H1 (cell line): ENCODE data around the gene COL5A1. TPM values are rescaled to one million over a fixed set of nuclear protein-coding genes. Genes with fewer than 3 reads are reported as not detected.

Source experiments
- CTCF ChIA-PET: fragments of 300-600 bp; sonication (Branson Sonifier 250); formaldehyde crosslinking; loops from one replicate; lab custom pipeline; 2021; ENCODE audit not compliant: partially characterized antibody; lab: Charles Lee
- POLR2A ChIA-PET: fragments of 300-600 bp; sonication (Branson Sonifier 250); formaldehyde crosslinking; loops from one replicate; lab custom pipeline; 2021; ENCODE audit warnings: inconsistent platforms; ENCODE audit not compliant: partially characterized antibody; lab: Charles Lee
- DNase-seq, 2 experiments: peaks; one replicate each; pipeline versions ENCODE4 v3.0.0 to v3.0.0-alpha.2; 2010 to 2022; ENCODE audit warnings: low spot score in 2 of 2, low read depth in 1 of 2, mixed read lengths in 1 of 2
- FAIRE-seq: peaks from 2 replicates; lab custom pipeline; 2011; peaks lifted over from hg19 to GRCh38; lab: Jason Lieb, UNC
- H2AFZ ChIP-seq: 2 replicates; pipeline ENCODE4 v1.8.1; 2012; ENCODE audit warnings: low read length, inconsistent platforms
- H2AK5ac ChIP-seq: 2 replicates; pipeline ENCODE4 v1.6.1; 2013; ENCODE audit warnings: low read depth, low read length
- H2BK120ac ChIP-seq: replicated peaks from 2 replicates; pipeline ENCODE3; 2013; ENCODE audit warnings: low read depth, low read length, inconsistent platforms
- H2BK12ac ChIP-seq: 2 replicates; pipeline ENCODE4 v1.6.1; 2013; ENCODE audit warnings: low read depth, low read length
- H2BK15ac ChIP-seq: 2 replicates; pipeline ENCODE4 v1.6.1; 2013; ENCODE audit warnings: low read length
- H2BK20ac ChIP-seq: 2 replicates; pipeline ENCODE4 v1.6.1; 2013; ENCODE audit warnings: low read length
- H2BK5ac ChIP-seq: 2 replicates; pipeline ENCODE4 v1.6.1; 2013; ENCODE audit warnings: low read depth, low read length
- H3K14ac ChIP-seq: 2 replicates; pipeline ENCODE4 v1.6.1; 2013; ENCODE audit warnings: inconsistent platforms; ENCODE audit not compliant: insufficient read length
- H3K18ac ChIP-seq: 2 replicates; pipeline ENCODE4 v1.6.1; 2013; ENCODE audit warnings: low read length; ENCODE audit errors: extremely low read depth
- H3K23ac ChIP-seq: 2 replicates; pipeline ENCODE4 v1.6.1; 2013; ENCODE audit warnings: inconsistent platforms; ENCODE audit not compliant: insufficient read length
- H3K23me2 ChIP-seq: 2 replicates; pipeline ENCODE4 v1.6.1; 2013; ENCODE audit warnings: low read depth, low read length
- H3K27ac ChIP-seq: 2 replicates; pipeline ENCODE4 v1.6.1; 2011; ENCODE audit warnings: low read depth, low read length, inconsistent platforms
- H3K27me3 ChIP-seq, 4 experiments: replicated peaks in 1 of 4; 1 replicate in 1 of 4; 2 replicates in 3 of 4; pipeline versions ENCODE4 v1.6.1 to v1.8.1; 2011 to 2013; ENCODE audit warnings: low read length in 3 of 4, mild to moderate bottlenecking in 3 of 4, inconsistent platforms in 2 of 4, mixed read lengths in 2 of 4, moderate library complexity in 1 of 4; ENCODE audit not compliant: control insufficient read depth in 3 of 4, insufficient read depth in 3 of 4; ENCODE audit errors: extremely low read depth in 1 of 4
- H3K36me3 ChIP-seq, 4 experiments: 2 replicates each; pipeline versions ENCODE4 v1.6.1 to v1.8.1; 2011 to 2013; ENCODE audit warnings: mild to moderate bottlenecking in 4 of 4, low read length in 3 of 4, moderate library complexity in 2 of 4, control low read depth in 1 of 4, inconsistent platforms in 1 of 4; ENCODE audit not compliant: insufficient read depth in 4 of 4, control insufficient read depth in 2 of 4
- H3K4ac ChIP-seq: replicated peaks from 2 replicates; pipeline ENCODE3; 2013; ENCODE audit warnings: low read length, low read depth, mixed read lengths, inconsistent platforms; ENCODE audit not compliant: insufficient read length
- H3K4me1 ChIP-seq, 4 experiments: replicated peaks in 1 of 4; 1 replicate in 1 of 4; 2 replicates in 3 of 4; pipeline versions ENCODE4 v1.6.1 to v1.8.1; 2011 to 2013; ENCODE audit warnings: low read length in 3 of 4, inconsistent platforms in 2 of 4, mixed read lengths in 1 of 4; ENCODE audit not compliant: insufficient read depth in 4 of 4, control insufficient read depth in 3 of 4
- H3K4me2 ChIP-seq, 2 experiments: 2 replicates each; pipeline versions ENCODE4 v1.6.1 to v1.8.1; 2011 to 2013; ENCODE audit warnings: low read depth in 2 of 2, low read length in 2 of 2, control low read depth in 1 of 2, inconsistent platforms in 1 of 2, mild to moderate bottlenecking in 1 of 2; ENCODE audit not compliant: insufficient read depth in 1 of 2
- H3K4me3 ChIP-seq, 4 experiments: fragments of 200-600, 300-600 bp in 1 of 4; sonication (generic), shearing (Covaris generic), sonication (Bioruptor Twin) in 1 of 4; 2 replicates each; pipeline versions ENCODE4 v1.5.1 to v1.8.1; 2011 to 2016; ENCODE audit warnings: low read length in 4 of 4, low read depth in 3 of 4, control low read depth in 2 of 4, inconsistent platforms in 2 of 4, mild to moderate bottlenecking in 2 of 4, mixed read lengths in 1 of 4, moderate library complexity in 1 of 4; ENCODE audit not compliant: insufficient read depth in 2 of 4; ENCODE audit errors: extremely low read depth in 1 of 4
- H3K56ac ChIP-seq: replicated peaks from 2 replicates; pipeline ENCODE3; 2013; ENCODE audit warnings: low read depth, mild to moderate bottlenecking, mixed read lengths, low read length, inconsistent platforms; ENCODE audit not compliant: insufficient read length
- H3K79me1 ChIP-seq: 2 replicates; pipeline ENCODE4 v1.6.1; 2013; ENCODE audit warnings: low read depth, low read length, control low read depth
- H3K79me2 ChIP-seq, 2 experiments: 2 replicates each; pipeline versions ENCODE4 v1.6.1 to v1.8.1; 2012 to 2013; ENCODE audit warnings: low read length in 2 of 2, mild to moderate bottlenecking in 2 of 2, inconsistent platforms in 1 of 2; ENCODE audit not compliant: insufficient read depth in 2 of 2, control insufficient read depth in 1 of 2
- H3K9ac ChIP-seq, 4 experiments: replicated peaks in 1 of 4; 1 replicate in 1 of 4; 2 replicates in 3 of 4; pipeline versions ENCODE4 v1.6.1 to v1.8.1; 2011 to 2013; ENCODE audit warnings: low read depth in 3 of 4, low read length in 3 of 4, control low read depth in 2 of 4, mild to moderate bottlenecking in 2 of 4, moderate library complexity in 2 of 4, inconsistent platforms in 1 of 4; ENCODE audit errors: extremely low read depth in 1 of 4
- H3K9me3 ChIP-seq, 2 experiments: 2 replicates each; pipeline versions ENCODE4 v1.6.1 to v1.8.1; 2012 to 2013; ENCODE audit warnings: mild to moderate bottlenecking in 2 of 2, moderate library complexity in 2 of 2, control low read depth in 1 of 2, inconsistent platforms in 1 of 2, low read depth in 1 of 2, low read length in 1 of 2, mixed read lengths in 1 of 2; ENCODE audit not compliant: insufficient read depth in 2 of 2
- H4K20me1 ChIP-seq, 2 experiments: replicated peaks in 1 of 2; 2 replicates each; pipeline versions ENCODE3 to v1.8.1; 2011 to 2013; ENCODE audit warnings: inconsistent platforms in 2 of 2, low read length in 2 of 2, mild to moderate bottlenecking in 1 of 2; ENCODE audit not compliant: insufficient read depth in 2 of 2, control insufficient read depth in 1 of 2
- H4K5ac ChIP-seq: 2 replicates; pipeline ENCODE4 v1.6.1; 2013; ENCODE audit warnings: low read length, low read depth, mixed read lengths, inconsistent platforms; ENCODE audit not compliant: insufficient read length
- H4K8ac ChIP-seq: 2 replicates; pipeline ENCODE4 v1.8.0; 2013; ENCODE audit warnings: mild to moderate bottlenecking, moderate library complexity, low read length, inconsistent platforms; ENCODE audit not compliant: insufficient read depth; ENCODE audit errors: extremely low read depth
- H4K91ac ChIP-seq: replicated peaks from 2 replicates; pipeline ENCODE3; 2013; ENCODE audit warnings: low read length, mixed read lengths, inconsistent platforms; ENCODE audit not compliant: insufficient read length
- ASH2L ChIP-seq: fragments of 200-600, 300-600 bp; sonication (generic); IDR thresholded peaks from one replicate; pipeline ENCODE4 v1.7.1; 2017; ENCODE audit warnings: low read length
- CTCF ChIP-seq, 3 experiments: IDR thresholded peaks; 1 replicate in 2 of 3; 2 replicates in 1 of 3; pipeline versions ENCODE4 v1.5.1 to v1.6.1; 2011; ENCODE audit warnings: low read length in 3 of 3, mild to moderate bottlenecking in 3 of 3, inconsistent platforms in 2 of 3, low read depth in 1 of 3, moderate library complexity in 1 of 3; ENCODE audit not compliant: insufficient read depth in 1 of 3; ENCODE audit errors: control extremely low read depth in 1 of 3
- E2F6 ChIP-seq: IDR thresholded peaks from 2 replicates; pipeline ENCODE4 v1.6.1; 2012; ENCODE audit warnings: inconsistent platforms
- EZH2 ChIP-seq: fragments of 200-600 bp; sonication (generic); IDR thresholded peaks from 2 replicates; pipeline ENCODE4 v1.7.1; 2012; ENCODE audit warnings: low read depth, mild to moderate bottlenecking, moderate library complexity, low read length, inconsistent platforms; ENCODE audit not compliant: severe bottlenecking
- KDM1A ChIP-seq: fragments of 200-600, 300-600 bp; sonication (generic); IDR thresholded peaks from 2 replicates; pipeline ENCODE4 v1.7.1; 2016; ENCODE audit warnings: mild to moderate bottlenecking, low read length, borderline replicate concordance
- SIRT6 ChIP-seq: IDR thresholded peaks from one replicate; pipeline ENCODE4 v1.7.1; 2012; ENCODE audit warnings: low read length, inconsistent platforms
- TAF1 ChIP-seq: IDR thresholded peaks from 2 replicates; pipeline ENCODE4 v1.6.1; 2011; ENCODE audit warnings: mild to moderate bottlenecking, low read depth, low read length
- TCF12 ChIP-seq: IDR thresholded peaks from 2 replicates; pipeline ENCODE4 v1.6.1; 2011; ENCODE audit warnings: low read depth, mild to moderate bottlenecking, low read length
- TEAD4 ChIP-seq: IDR thresholded peaks from 2 replicates; pipeline ENCODE4 v1.6.1; 2012; ENCODE audit warnings: low read depth, low read length, inconsistent platforms, mixed read lengths
- USF2 ChIP-seq: IDR thresholded peaks from 2 replicates; pipeline ENCODE4 v1.6.1; 2011; ENCODE audit warnings: low read length, improper control_type of control experiment
- WGBS, 2 experiments: shearing (Covaris generic) in 1 of 2; methylation state at CpG; one replicate each; pipeline versions ENCODE4 v1.1.6 to v1.1.7; 2013 to 2015; ENCODE audit warnings: low lambda C conversion rate in 2 of 2, mixed read lengths in 2 of 2, inconsistent platforms in 1 of 2, low coverage in 1 of 2, missing lambda C conversion rate in 1 of 2; ENCODE audit not compliant: insufficient replicate concordance in 2 of 2, insufficient coverage in 1 of 2, insufficient read length in 1 of 2; ENCODE audit errors: extremely low coverage in 1 of 2, missing lambda C conversion rate in 1 of 2; 5-methylcytosine and 5-hydroxymethylcytosine counted together
- polyA plus RNA-seq, 7 experiments: library from polyadenylated mRNA; depleted of rRNA in 3 of 7; stranded (reverse) in 5 of 7; unstranded in 2 of 7; fragments of >200 nt in 5 of 7; fragments of 200-250 nt in 2 of 7; gene quantifications; 1 replicate in 5 of 7; 2 replicates in 1 of 7; 4 replicates in 1 of 7; pipeline versions ENCODE4 v1.2.1 to v1.2.3, GENCODE V29; 2011 to 2013; ENCODE audit warnings: missing spikeins in 2 of 7, mixed read lengths in 2 of 7
- total RNA-seq: library from RNA; stranded (reverse); fragmentation: NEBNext Ultra II Directional; extraction: Animal tissue kit (Norgen Biotek cat#: 25700); gene quantifications from 2 replicates; pipeline ENCODE4 v1.2.1, GENCODE V29; 2021

Gene COL5A1
- total and polyA plus RNA-seq, 2 of the 8 experiments (the other 6 are each of a cell fraction or from before 2014, with no cell fraction given) = 3.8 to 12.0 TPM

DNA sequence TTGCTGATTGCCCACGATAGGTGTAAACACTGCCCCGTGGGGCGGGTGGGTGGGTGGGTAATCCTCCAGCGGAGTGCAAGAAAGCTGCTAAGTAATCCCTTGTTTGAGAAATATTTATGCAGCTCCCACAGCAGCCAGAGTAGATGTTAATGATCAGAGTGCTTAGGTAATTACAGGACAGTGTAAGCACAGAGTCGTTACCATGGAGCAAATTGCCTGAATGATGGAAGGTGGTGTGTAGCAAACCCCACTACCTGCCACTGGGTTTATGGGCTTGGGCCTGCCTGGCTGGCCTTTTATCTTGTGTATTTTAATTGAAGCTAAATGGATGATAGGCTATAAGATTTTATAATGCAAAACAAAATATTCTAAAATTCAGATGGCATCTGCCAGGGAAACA is 110.0 kb downstream of the COL5A1 start:
- Histone ChIP-seq H2BK12ac (no peak overlapping the region), H2BK15ac (no peak overlapping the region), H3K4ac (no peak overlapping the region), H3K9me3 (peaks cover 6 to 17% of the 10 kb centered on the region in 2 experiments; a peak in 3 of 4 replicates), H3K79me2 (no peaks in the 10 kb centered on the region; a peak in 1 of 4 replicates), H3K4me2 (no peak overlapping the region), H2BK120ac (no peak overlapping the region), H4K20me1 (peaks cover 0 to 9% of the 10 kb centered on the region in 2 experiments), H3K4me3 (no peak overlapping the region), H3K79me1 (no peaks in the 10 kb centered on the region), H3K23me2 (no peaks in the 10 kb centered on the region), H3K9ac (no peak overlapping the region), H3K36me3 (peaks cover 0 to 13% (median 6%) of the 10 kb centered on the region in 4 experiments; a peak in 2 of 8 replicates), H2AFZ (no peak overlapping the region), H4K8ac (no peak overlapping the region), H3K27ac (no peak overlapping the region), H4K91ac (no peak overlapping the region), H2AK5ac (no peak overlapping the region), H3K4me1 (no peaks in the 10 kb centered on the region), H4K5ac (no peak overlapping the region), H3K14ac (no peak overlapping the region), H3K18ac (no peak overlapping the region), H2BK20ac (no peak overlapping the region), H3K23ac (no peak overlapping the region), H2BK5ac (no peak overlapping the region), H3K56ac (no peak overlapping the region), H3K27me3 (no peaks in the 10 kb centered on the region; a peak in 1 of 7 replicates)
- POLR2A ChIA-PET = no interaction called here
- CTCF ChIA-PET = interaction anchor here (1.0 to 2.7 kb wide), 3 partner anchors 9 to 27 kb away, joined by 3 to 9 read pairs (median 3); no protein-coding TSS in a partner anchor
- no peak for DNase-seq
- FAIRE-seq = no peak
- 92% methylated on average over 1 of the region's 5 CpGs; no CpG with 5 or more reads in 1 of the 2 experiments for WGBS, 2 experiments
- no peak for TF ChIP-seq KDM1A
- TF ChIP-seq CTCF (IDR thresholded peaks at IDR 0.05; ENCODE audit: control extremely low read depth in 1 of 3, insufficient read depth in 1 of 3, low read depth in 1 of 3, low read length in 3 of 3) = no peak
- TF ChIP-seq E2F6 = no peak
- TF ChIP-seq SIRT6 = no peak
- no peak for TF ChIP-seq TEAD4
- no peak for TF ChIP-seq USF2
- no peak for TF ChIP-seq ASH2L
- TF ChIP-seq EZH2 = no peak
- no peak for TF ChIP-seq TAF1
- TF ChIP-seq TCF12 = no peak
